ENCODE data around the gene ACAD10. TPM values are rescaled to one million over a fixed set of nuclear protein-coding genes. Genes with fewer than 3 reads are reported as not detected.

ACAD10 gene
- total RNA-seq, 1 donor from 2014 or later, result 1.9 TPM

Other genes starting within 250 kb of the ACAD10 start
- gene ATXN2, start 86.7 kb upstream of the ACAD10 start, total RNA-seq (ENCODE audit: insufficient read depth, low replicate concordance), result 79.2 TPM
- 28.2 TPM for gene BRAP, start 97 bp upstream of the ACAD10 start, total RNA-seq (ENCODE audit: insufficient read depth, low replicate concordance)
- 11.3 TPM for gene ALDH2, start 80.9 kb downstream of the ACAD10 start, total RNA-seq (ENCODE audit: insufficient read depth, low replicate concordance)
- 23.1 TPM for gene MAPKAPK5, start 156.2 kb downstream of the ACAD10 start, total RNA-seq (ENCODE audit: insufficient read depth, low replicate concordance)